VCaP (cell line): ENCODE measurements around the gene MYOG.

ENCODE experiments used
- H3K27ac ChIP-seq: fragments of 450-650 bp; 2 replicates; pipeline ENCODE4 v1.5.1; 2017
- CTCF ChIP-seq: fragments of 450-650 bp; conservative IDR thresholded peaks from 2 replicates; pipeline ENCODE4 v1.5.1; 2017; ENCODE audit warnings: mild to moderate bottlenecking, moderate library complexity

MYOG gene

GRCh38 chr1:203085528-203086406 lies at the start of gene MYOG:
MYOG (minus strand) TSS chr1:203086012; CDS start chr1:203085961, 51 bp downstream.
- H3K27ac ChIP-seq = no peak within 1 kb of the TSS
- TF ChIP-seq CTCF = no peak

- no peak overlapping the region for H3K27ac ChIP-seq
- TF ChIP-seq CTCF = no peak
Measured at GRCh38 chr1:203133970-203134725, 48.3 kb upstream of the MYOG start.

GRCh38 chr1:203131548-203132200 lies 45.9 kb upstream of the MYOG start:
- TF ChIP-seq CTCF = no peak
- H3K27ac ChIP-seq = no peak overlapping the region

GRCh38 chr1:203130358-203130985 lies 44.7 kb upstream of the MYOG start:
- no peak for TF ChIP-seq CTCF
- no peak overlapping the region for H3K27ac ChIP-seq

- no peak for TF ChIP-seq CTCF
- H3K27ac ChIP-seq = no peak overlapping the region
Measured at GRCh38 chr1:203129501-203130231, 43.9 kb upstream of the MYOG start.

GRCh38 chr1:203128716-203129500 lies 43.1 kb upstream of the MYOG start:
- no peak overlapping the region for H3K27ac ChIP-seq
- TF ChIP-seq CTCF = no peak
